Subcutaneous adipose tissue (tissue), 4 donors: Measurements from ENCODE around the gene ACKR4. TPM values are rescaled to one million over a fixed set of nuclear protein-coding genes. Genes with fewer than 3 reads are reported as not detected.

Experiments
- total RNA-seq, 4 donors: library from RNA; depleted of rRNA; stranded (reverse); fragments of >200 nt; gene quantifications; one replicate each; pipeline ENCODE4 v1.1.0, GENCODE V29; 2016
- TF ChIP-seq, protein P1 (sequence below): fragments of 450-650 bp; IDR thresholded peaks from one replicate; pipeline ENCODE4 v1.5.1; 2016; ENCODE audit warnings: low read depth, mild to moderate bottlenecking, control low read depth, antibody characterized with exemption, moderate library complexity

Gene ACKR4
- total RNA-seq, 4 donors from 2014 or later, result 0.66 to 18.3 (median 3.3) TPM

DNA sequence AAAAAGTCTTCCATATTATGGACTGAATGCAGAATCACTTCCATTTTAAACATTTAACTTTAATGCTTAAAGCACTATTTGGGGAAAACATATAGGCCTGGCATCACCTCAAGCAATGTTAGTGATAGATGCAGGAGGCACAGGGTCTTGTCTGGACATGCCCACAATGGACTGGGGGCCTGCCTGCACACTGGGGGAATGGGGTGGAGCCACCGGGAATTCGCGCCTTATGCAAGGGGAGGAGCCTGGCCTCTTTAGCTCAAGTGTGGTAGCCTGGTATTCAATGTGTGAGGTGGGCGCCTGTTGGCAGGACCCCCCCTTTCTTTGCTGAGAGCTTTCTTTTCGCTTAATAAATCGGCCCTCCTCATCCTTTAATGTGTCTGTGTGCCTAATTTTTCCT, 29.9 kb downstream of the ACKR4 start:
- TF ChIP-seq, protein P1, sequence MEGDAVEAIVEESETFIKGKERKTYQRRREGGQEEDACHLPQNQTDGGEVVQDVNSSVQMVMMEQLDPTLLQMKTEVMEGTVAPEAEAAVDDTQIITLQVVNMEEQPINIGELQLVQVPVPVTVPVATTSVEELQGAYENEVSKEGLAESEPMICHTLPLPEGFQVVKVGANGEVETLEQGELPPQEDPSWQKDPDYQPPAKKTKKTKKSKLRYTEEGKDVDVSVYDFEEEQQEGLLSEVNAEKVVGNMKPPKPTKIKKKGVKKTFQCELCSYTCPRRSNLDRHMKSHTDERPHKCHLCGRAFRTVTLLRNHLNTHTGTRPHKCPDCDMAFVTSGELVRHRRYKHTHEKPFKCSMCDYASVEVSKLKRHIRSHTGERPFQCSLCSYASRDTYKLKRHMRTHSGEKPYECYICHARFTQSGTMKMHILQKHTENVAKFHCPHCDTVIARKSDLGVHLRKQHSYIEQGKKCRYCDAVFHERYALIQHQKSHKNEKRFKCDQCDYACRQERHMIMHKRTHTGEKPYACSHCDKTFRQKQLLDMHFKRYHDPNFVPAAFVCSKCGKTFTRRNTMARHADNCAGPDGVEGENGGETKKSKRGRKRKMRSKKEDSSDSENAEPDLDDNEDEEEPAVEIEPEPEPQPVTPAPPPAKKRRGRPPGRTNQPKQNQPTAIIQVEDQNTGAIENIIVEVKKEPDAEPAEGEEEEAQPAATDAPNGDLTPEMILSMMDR, result no peak

DNA sequence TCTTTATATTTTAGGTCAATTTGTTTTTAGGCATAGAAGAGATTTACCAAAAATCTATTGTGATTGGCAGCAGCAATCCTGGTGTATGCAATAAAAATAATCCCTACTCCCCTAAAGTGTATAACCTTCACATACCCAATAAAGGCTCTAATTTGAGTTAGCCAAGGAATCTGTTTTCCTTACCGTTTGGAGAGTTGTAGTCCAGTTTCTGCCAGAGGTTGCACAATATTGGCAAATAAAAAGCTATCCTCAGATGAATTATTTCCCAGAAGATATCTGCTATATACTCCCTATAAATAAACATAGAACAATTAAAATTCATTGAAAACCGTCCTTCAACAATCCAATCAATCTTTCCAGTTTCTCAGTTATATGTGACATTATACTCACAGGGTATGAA, 31.1 kb downstream of the ACKR4 start:
- TF ChIP-seq, protein P1, result no peak

DNA sequence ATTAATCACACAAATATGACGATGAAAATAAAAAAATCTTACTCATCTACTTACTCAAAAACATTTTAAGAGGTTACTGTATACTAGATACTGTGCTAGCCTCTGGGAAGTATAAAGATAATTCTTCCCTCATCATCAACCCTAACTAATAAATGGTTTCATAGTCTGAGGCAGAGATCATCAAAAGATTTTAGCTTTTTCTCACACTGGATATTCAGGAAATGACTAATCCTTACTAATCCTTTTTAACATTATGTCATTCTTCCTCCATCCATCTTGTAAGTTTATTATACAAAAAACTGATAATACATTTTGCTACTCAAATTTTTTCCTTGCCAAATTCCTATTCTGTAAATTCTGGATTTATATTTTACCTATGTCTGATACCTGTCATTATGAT, 32.9 kb downstream of the ACKR4 start:
- TF ChIP-seq, protein P1, result no peak

DNA sequence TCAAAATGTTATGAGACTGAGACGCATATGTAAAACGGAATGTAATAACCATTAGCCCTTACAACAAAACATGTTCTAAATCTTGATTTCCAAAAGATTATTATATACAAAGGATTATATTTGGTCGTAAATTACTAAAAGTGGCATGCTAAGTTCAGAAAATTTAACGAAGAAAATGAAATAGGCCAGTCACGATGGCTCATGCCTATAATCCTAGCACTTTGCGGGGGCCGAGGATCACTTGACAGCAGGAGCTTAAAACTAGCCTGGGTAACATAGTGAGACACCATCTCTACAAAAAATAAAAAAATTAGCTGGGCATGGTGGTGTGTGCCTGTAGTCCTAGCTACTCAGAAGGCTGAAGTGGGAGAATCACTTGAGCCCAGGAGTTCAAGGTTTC, 33.5 kb downstream of the ACKR4 start:
- TF ChIP-seq, protein P1, result no peak

DNA sequence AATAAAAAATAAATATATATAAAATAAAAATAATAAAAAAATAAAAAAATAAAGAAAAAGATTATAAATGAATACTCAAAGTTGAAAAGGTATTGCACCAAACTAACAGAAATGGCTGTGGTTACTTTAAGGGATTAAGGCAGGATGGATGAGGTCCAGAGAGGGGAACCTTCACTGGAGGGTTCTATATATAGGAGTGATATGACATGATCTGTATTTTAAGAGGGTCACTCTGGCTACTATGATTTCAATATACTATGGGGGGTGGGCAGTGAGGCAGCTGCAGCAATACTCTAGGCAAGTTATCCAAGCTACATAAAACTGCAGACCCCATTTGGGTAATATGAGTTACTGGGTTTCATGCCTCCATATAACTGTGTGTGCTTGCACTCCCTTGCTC, 38.0 kb downstream of the ACKR4 start:
- TF ChIP-seq, protein P1, result no peak

DNA sequence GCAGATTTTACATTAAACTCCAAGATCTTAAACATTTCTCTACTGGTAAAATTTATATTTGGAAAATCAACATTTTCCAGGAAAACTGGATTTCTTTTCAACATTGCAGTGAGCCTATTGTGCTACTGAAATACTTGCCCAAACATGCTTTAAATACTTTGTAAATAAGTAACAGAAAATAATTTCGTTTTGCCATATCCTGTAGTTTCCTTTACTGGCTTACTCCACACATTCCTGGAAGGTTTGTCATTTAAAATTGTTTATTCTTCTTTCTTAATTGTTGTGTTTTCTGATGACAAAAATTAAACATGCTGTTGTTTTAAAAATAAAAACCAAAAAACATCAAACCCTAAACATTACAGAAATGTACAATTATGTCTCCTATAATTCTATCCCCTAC, 40.5 kb downstream of the ACKR4 start:
- TF ChIP-seq, protein P1, result no peak

DNA sequence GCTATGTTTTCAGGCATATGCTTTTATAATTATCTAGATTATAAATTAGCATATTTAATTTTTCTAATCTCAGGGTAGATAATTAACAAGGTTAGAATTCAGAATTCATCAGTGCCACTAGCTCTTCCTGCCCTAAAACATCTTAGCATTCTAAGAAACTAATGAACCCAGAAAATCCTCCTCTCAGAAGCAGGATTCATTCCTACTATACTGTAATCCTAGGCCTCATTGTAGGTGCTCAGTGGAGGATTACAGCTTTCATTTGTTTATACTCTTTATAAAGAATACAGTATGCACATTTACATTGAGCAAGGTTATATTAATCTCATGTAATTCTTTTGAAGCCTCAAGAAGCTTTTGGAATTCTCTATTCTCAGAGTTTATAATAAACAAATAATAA, 41.6 kb downstream of the ACKR4 start:
- TF ChIP-seq, protein P1, result no peak
